ENCODE data around the gene SPAG4. TPM values are rescaled to one million over a fixed set of nuclear protein-coding genes. Genes with fewer than 3 reads are reported as not detected.

Gene SPAG4
- total RNA-seq, 1 experiment from 2014 or later = 14.1 TPM

- peaks cover 18% of the 10 kb centered on the region; the same call in 1 of the 2 replicates for H3K36me3 ChIP-seq (ENCODE audit: low read depth)
- H4K20me1 ChIP-seq (ENCODE audit: insufficient read depth) = peaks cover 9% of the 10 kb centered on the region; the same call in 1 of the 2 replicates
- ChIA-PET CTCF (no interaction called here), POLR2A (ENCODE audit: unreplicated experiment) (no interaction called here)
- H3K9me2 ChIP-seq (ENCODE audit: insufficient read depth) = no peaks in the 10 kb centered on the region
- H3K27ac ChIP-seq = no peak overlapping the region
- TF ChIP-seq EZH2 (IDR thresholded peaks at IDR 0.05; ENCODE audit: low read depth) = no peak
- TF ChIP-seq, protein P1, sequence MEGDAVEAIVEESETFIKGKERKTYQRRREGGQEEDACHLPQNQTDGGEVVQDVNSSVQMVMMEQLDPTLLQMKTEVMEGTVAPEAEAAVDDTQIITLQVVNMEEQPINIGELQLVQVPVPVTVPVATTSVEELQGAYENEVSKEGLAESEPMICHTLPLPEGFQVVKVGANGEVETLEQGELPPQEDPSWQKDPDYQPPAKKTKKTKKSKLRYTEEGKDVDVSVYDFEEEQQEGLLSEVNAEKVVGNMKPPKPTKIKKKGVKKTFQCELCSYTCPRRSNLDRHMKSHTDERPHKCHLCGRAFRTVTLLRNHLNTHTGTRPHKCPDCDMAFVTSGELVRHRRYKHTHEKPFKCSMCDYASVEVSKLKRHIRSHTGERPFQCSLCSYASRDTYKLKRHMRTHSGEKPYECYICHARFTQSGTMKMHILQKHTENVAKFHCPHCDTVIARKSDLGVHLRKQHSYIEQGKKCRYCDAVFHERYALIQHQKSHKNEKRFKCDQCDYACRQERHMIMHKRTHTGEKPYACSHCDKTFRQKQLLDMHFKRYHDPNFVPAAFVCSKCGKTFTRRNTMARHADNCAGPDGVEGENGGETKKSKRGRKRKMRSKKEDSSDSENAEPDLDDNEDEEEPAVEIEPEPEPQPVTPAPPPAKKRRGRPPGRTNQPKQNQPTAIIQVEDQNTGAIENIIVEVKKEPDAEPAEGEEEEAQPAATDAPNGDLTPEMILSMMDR (conservative IDR thresholded peaks at IDR 0.05) = no peak
- TSS peak; percentile 14 for BruUV-seq (replicated peaks)
- no peak for DNase-seq
- H2AFZ ChIP-seq = no peak overlapping the region
- no peaks in the 10 kb centered on the region for H3K4me1 ChIP-seq (replicated peaks; ENCODE audit: insufficient read depth)
- H3K27me3 ChIP-seq (ENCODE audit: insufficient read depth, low read depth) = no peaks in the 10 kb centered on the region
- no peak overlapping the region for H3K4me2 ChIP-seq
- H3F3A ChIP-seq (ENCODE audit: insufficient read depth, low read depth) = peaks cover 28% of the 10 kb centered on the region
- no peaks in the 10 kb centered on the region for H3K79me2 ChIP-seq (ENCODE audit: low read depth)
- intact Hi-C loops (cut with micrococcal nuclease; ENCODE audit: unreplicated experiment) = no loop called here
- no peaks in the 10 kb centered on the region for H3K9me3 ChIP-seq (ENCODE audit: insufficient read depth, low read depth)
- H3K4me3 ChIP-seq = no peak overlapping the region
Measured at GRCh38 chr20:35626386-35627001, 10.9 kb downstream of the SPAG4 start.

GRCh38 chr20:35627121-35627520 is 11.5 kb downstream of the SPAG4 start:
- intact Hi-C loops (cut with micrococcal nuclease; ENCODE audit: unreplicated experiment) = no loop called here
- Histone ChIP-seq H3K27ac (no peak overlapping the region), H3F3A (ENCODE audit: insufficient read depth, low read depth) (peaks cover 23% of the 10 kb centered on the region; the same call in 1 of the 2 replicates), H3K79me2 (ENCODE audit: low read depth) (no peaks in the 10 kb centered on the region), H3K4me1 (replicated peaks; ENCODE audit: insufficient read depth) (no peaks in the 10 kb centered on the region), H3K9me3 (ENCODE audit: insufficient read depth, low read depth) (no peaks in the 10 kb centered on the region), H4K20me1 (ENCODE audit: insufficient read depth) (peaks cover 9% of the 10 kb centered on the region; the same call in 1 of the 2 replicates), H3K4me2 (no peak overlapping the region), H3K9me2 (ENCODE audit: insufficient read depth) (no peaks in the 10 kb centered on the region), H2AFZ (no peak overlapping the region), H3K36me3 (ENCODE audit: low read depth) (peaks cover 18% of the 10 kb centered on the region; the same call in 1 of the 2 replicates), H3K4me3 (no peak overlapping the region), H3K27me3 (ENCODE audit: insufficient read depth, low read depth) (no peaks in the 10 kb centered on the region)
- ChIA-PET POLR2A (ENCODE audit: unreplicated experiment) (no interaction called here), CTCF (no interaction called here)
- no peak for TF ChIP-seq EZH2 (IDR thresholded peaks at IDR 0.05; ENCODE audit: low read depth)
- TF ChIP-seq, protein P1 (conservative IDR thresholded peaks at IDR 0.05) = no peak
- no peak for DNase-seq
- BruUV-seq (replicated peaks) = no TSS peak

DNA sequence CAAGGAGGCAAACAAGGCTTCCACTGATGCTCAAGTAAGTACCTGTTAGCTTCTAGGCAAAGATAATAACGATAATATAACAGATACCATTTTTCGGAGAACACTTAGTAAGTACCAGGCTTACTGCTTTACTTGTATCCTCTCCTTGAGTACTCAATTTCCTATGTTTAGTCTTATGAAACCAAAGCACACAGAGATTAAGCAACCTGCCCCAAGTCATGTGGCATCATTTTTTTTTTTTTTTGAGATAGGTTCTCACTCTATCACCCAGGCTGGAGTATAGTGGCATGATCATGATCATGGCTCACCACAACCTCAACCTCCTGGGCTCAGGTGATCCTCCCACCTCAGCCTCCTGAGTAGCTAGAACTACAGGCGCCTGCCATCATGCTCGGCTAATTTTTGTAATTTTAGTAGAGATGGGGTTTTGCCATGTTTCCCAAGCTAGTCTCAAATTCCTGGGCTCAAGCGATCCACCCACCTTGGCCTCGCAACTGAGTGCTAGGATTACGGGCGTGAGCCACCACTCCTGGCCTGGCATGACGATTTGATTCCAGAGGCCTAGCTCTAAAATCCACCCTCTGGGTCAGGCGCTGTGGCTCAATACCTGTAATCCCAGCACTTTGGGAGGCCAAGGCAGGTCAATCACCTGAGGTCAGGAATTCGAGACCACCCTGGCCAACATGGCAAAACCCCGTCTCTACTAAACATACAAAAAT is 14.0 kb downstream of the SPAG4 start:
- H3K9me3 ChIP-seq (ENCODE audit: insufficient read depth, low read depth) = no peaks in the 10 kb centered on the region
- H3F3A ChIP-seq (ENCODE audit: insufficient read depth, low read depth) = peaks cover 21% of the 10 kb centered on the region
- DNase-seq = no peak
- H3K27me3 ChIP-seq (ENCODE audit: insufficient read depth, low read depth) = no peaks in the 10 kb centered on the region
- peaks cover 9% of the 10 kb centered on the region; the same call in 1 of the 2 replicates for H4K20me1 ChIP-seq (ENCODE audit: insufficient read depth)
- no TSS peak for BruUV-seq (replicated peaks)
- H3K9me2 ChIP-seq (ENCODE audit: insufficient read depth) = no peaks in the 10 kb centered on the region
- H3K4me2 ChIP-seq = no peak overlapping the region
- POLR2A ChIA-PET (ENCODE audit: unreplicated experiment) = interaction anchor here (0.5 kb wide), 1 partner anchor 13 kb away, joined by 16 read pairs; no protein-coding TSS in a partner anchor
- H3K27ac ChIP-seq = no peak overlapping the region
- H2AFZ ChIP-seq = no peak overlapping the region
- TF ChIP-seq, protein P1 (conservative IDR thresholded peaks at IDR 0.05) = no peak
- no peak for TF ChIP-seq EZH2 (IDR thresholded peaks at IDR 0.05; ENCODE audit: low read depth)
- intact Hi-C loops (cut with micrococcal nuclease; ENCODE audit: unreplicated experiment) = no loop called here
- H3K36me3 ChIP-seq (ENCODE audit: low read depth) = peaks cover 18% of the 10 kb centered on the region; the same call in 1 of the 2 replicates
- CTCF ChIA-PET = no interaction called here
- H3K4me3 ChIP-seq = no peak overlapping the region
- H3K79me2 ChIP-seq (ENCODE audit: low read depth) = no peaks in the 10 kb centered on the region
- no peaks in the 10 kb centered on the region for H3K4me1 ChIP-seq (replicated peaks; ENCODE audit: insufficient read depth)

Data from PC-9 (cell line).